GM08714 (cell line): Measurements from ENCODE around the gene KLHL33.

Source experiments
- H3K4me3 ChIP-seq: fragments of 200-500 bp; sonication (Bioruptor generic); 2 replicates; pipeline ENCODE4 v1.5.1; 2014; ENCODE audit warnings: mild to moderate bottlenecking, low read length, inconsistent platforms
- ZNF274 ChIP-seq: IDR thresholded peaks from 2 replicates; pipeline ENCODE4 v1.6.1; 2012; ENCODE audit warnings: mild to moderate bottlenecking, low read depth, low read length

Gene KLHL33

DNA sequence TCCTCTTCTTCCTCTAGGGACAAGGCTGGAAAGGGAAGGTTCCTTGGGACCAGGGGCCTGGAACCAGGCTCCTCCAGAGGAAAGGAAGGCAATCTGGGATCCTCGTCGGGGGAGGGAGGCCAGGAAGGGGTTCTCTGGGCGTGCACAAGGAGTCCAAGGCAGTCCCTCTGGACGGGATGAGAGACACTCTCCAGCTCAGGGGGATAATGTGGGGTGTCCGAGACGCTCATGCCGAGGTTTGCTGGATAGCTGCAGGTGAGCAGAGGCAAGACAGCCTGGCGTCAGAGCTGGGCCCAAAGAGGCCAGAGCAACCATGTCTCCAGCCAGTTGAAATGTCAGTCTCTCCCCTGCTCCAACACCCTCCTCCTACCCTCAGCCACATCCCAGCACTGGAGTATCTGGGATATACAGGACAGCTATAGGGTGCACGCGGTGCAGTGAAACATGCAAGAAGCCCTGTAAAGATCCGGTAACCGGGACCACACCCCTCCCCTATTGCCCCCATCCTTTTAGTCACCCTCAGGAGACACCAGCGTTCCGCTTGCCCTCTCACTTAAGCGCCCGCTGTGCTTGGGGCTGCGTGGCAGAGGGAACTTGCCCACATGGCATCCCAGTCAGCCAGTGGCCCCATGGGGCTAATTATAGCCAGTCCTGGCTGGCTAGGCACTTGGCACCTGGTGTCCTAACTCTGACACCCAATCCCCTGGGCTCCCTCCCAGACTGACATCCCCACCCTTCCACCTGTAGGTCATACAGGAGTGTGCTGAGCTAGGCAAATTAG is at the start of gene KLHL33:
Gene KLHL33, minus strand, starts transcription at position 585 of the 781 bp plus-strand sequence. Its CDS starts 355 bp downstream, at position 230.
- TF ChIP-seq ZNF274: no peak
- no peak within 1 kb of the TSS for H3K4me3 ChIP-seq

DNA sequence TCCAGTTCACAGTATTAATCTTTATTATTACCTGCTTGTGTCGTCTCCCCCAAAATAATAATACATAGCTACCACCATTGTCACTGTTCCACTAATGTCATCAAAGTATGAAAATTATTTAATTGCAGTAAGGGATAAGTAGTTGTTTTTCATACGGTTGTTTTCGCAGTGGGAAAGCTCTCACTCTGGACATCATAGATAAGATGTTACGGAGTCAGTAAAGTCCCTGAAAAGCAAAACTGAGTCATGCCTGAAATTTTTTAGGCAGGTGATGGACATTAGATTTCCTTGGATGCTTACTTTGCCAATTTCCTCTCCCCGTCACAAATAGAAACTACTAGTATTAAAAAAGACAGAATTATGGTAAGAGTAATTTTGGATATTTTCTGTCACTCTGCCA is 46.4 kb upstream of the KLHL33 start:
- H3K4me3 ChIP-seq: no peak overlapping the region
- TF ChIP-seq ZNF274: no peak

- no peak for TF ChIP-seq ZNF274
- no peak overlapping the region for H3K4me3 ChIP-seq
Observed at GRCh38 chr14:20478894-20479293, 42.9 kb upstream of the KLHL33 start.

DNA sequence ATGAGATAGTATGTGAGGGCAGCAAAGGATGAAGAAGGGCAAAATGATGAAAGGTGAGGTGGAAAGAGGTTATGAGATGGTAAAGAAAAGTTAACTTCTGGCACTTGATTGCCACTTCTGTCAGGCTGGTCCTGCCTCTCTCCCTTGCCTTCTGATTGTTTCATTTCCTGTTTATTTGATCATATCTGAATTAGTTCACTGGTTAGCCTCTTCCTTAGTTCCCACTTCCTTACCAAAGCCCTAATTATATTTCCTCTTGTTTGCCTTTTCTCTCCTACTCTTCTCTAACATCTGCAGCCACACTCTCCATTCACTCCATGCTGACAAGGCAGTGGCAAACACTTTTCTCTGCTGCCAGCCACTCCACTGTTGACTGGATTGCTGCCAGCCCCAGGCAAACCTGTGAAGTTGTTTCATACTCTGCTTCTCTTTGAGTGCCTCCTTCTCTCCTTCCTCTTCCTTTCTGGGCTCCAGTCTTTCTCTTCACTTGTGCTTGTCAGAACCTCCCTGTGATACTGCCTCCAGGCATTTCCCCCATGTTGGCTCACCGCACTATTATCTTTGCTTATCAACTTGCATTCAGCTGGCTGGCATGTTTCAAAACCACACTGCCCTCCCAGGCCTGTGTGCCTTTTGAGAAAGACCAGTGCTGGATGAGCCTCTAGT is 41.4 kb upstream of the KLHL33 start:
- no peak for TF ChIP-seq ZNF274
- no peak overlapping the region for H3K4me3 ChIP-seq

GRCh38 chr14:20476776-20477175 is 40.8 kb upstream of the KLHL33 start:
- TF ChIP-seq ZNF274: no peak
- no peak overlapping the region for H3K4me3 ChIP-seq

- H3K4me3 ChIP-seq: no peak overlapping the region
- no peak for TF ChIP-seq ZNF274
Observed at GRCh38 chr14:20472536-20473169, 36.7 kb upstream of the KLHL33 start.

DNA sequence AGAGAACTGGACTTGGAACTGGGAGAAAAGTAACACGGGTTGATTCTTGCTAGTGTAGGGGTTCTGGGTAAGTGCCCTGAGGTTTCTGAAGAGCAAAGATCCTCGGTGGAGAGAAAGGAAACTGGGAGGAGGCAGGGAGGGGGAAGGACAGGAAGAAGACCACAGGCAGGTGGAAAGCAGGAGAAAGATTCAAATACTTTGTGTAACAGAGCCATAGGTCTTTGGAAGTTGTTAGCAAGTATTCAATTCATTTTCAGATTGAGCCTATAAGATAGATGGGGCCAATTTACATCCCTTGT is 34.6 kb upstream of the KLHL33 start:
- H3K4me3 ChIP-seq: peak overlapping the region; percentile 79
- TF ChIP-seq ZNF274: no peak

- peak overlapping the region; percentile 79 for H3K4me3 ChIP-seq
- TF ChIP-seq ZNF274: no peak
Observed at GRCh38 chr14:20469890-20470602, 34.1 kb upstream of the KLHL33 start.

GRCh38 chr14:20469242-20469889 is 33.4 kb upstream of the KLHL33 start, which contains the start of gene PNP:
TSS of gene PNP (plus strand) at chr14:20469406. CDS start at chr14:20469525, 119 bp downstream.
- no peak for TF ChIP-seq ZNF274
- H3K4me3 ChIP-seq: peak within 1 kb of the TSS; percentile 79

DNA sequence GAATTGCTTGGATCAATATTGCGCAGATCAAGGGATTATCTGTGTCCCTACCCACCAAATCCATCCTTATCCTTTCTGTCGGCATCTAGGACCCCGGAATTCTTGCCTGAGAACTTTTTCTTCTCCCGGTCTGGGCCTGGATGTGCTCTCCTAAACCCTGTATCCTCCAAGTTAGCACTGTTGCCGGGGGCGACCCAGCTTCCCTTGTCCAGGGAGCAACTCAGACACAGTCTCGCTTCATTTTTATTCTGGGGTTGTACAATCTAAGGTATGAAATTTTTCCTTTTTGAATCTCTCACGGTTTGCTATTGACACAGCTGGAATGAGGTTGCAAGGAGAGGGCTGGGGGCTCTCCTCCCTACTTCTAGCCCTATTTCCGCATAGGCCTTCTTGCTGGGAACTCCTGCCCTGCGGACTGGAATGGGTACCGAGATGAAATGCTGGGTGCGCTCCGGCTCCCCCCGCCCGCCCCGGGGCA is 32.8 kb upstream of the KLHL33 start:
- no peak for TF ChIP-seq ZNF274
- H3K4me3 ChIP-seq: peak overlapping the region; percentile 79; the same call in 1 of the 2 replicates

DNA sequence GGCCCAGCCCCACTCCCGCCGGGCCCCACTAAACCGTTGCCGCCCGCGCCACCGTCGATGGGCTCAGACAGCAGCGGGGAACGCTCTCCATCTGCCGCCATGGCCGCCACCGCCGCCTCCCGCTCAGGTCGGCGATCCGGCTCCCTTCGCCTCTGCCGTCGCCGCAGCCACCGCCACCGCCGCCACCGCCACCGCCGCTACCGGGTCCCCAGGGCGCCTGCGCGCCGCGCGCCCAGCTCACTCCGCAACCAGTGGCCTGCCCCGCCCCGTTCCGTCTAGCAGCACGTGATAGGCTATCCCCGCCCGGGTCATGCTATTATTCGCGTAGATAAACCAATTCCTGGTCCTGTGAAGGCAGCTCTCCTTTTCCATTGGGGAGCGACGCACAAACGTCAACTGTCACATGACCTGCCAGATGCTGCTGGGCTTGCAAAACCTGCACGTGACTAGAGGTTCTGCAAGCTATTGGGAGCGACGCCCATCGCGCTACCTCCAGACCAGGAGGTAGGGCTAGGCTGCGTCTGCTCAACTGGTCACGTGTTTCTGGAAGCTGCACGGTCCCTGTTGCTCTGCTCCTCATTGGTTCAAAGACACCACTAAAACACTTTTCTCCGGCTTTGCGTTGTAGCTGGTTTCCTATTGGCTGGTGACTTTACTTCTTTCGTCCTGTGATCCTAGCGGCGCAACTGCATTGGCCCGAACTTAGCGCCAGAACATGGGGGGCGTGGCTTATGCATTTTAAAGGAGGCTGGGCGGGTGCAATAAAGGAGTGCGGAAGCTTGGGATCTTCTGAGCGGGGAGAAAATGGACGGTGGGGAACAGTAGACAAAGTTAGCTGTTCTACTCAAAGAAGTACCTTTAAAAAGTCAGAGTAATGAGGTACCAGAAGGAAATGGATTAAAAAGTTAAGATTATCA is 25.5 kb upstream of the KLHL33 start, which contains the start of gene PIP4P1:
Gene PIP4P1, minus strand, starts transcription at position 210 of the 917 bp plus-strand sequence. Its CDS starts 109 bp downstream, at position 101.
- H3K4me3 ChIP-seq: peak within 1 kb of the TSS; percentile 95
- no peak for TF ChIP-seq ZNF274

GRCh38 chr14:20460458-20461224 is 24.7 kb upstream of the KLHL33 start:
- TF ChIP-seq ZNF274: no peak
- H3K4me3 ChIP-seq: peak overlapping the region; percentile 95
